ENCODE measurements around the gene OR4C11.

The OR4C11 gene

GRCh38 chr11:55607545-55607944 is at the start of gene OR4C11:
TSS of gene OR4C11 (minus strand) at chr11:55607645. CDS start at chr11:55604373, 3,272 bp downstream.
- DNase-seq: no peak

- no peak for DNase-seq
These were observed 47.7 kb upstream of the OR4C11 start for GRCh38 chr11:55655096-55655495.

GRCh38 chr11:55652560-55652959 is 45.1 kb upstream of the OR4C11 start:
- no peak for DNase-seq

- no peak for DNase-seq
These were observed 40.6 kb upstream of the OR4C11 start, which contains the start of gene OR4S2 for GRCh38 chr11:55648027-55648426. TSS of gene OR4S2 (plus strand) at chr11:55648327. CDS start at chr11:55650904, 2,577 bp downstream.

- DNase-seq: no peak
These were observed 27.4 kb upstream of the OR4C11 start, which contains the start of gene OR4P4 for GRCh38 chr11:55634813-55635212. TSS of gene OR4P4 (plus strand) at chr11:55635113.

- DNase-seq: no peak
These were observed 17.1 kb upstream of the OR4C11 start for GRCh38 chr11:55624531-55624930.

GRCh38 chr11:55572548-55572947 is 34.9 kb downstream of the OR4C11 start:
- no peak for DNase-seq

GRCh38 chr11:55571828-55572227 is 35.6 kb downstream of the OR4C11 start, which contains the start of gene OR4C16:
TSS of gene OR4C16 (plus strand) at chr11:55572128. CDS start at chr11:55572128, 0 bp downstream.
- no peak for DNase-seq

GRCh38 chr11:55554169-55554568 is 53.3 kb downstream of the OR4C11 start, which contains the start of gene OR4C15:
TSS of gene OR4C15 (plus strand) at chr11:55554469. CDS start at chr11:55554469, 0 bp downstream.
- DNase-seq: no peak
